K562 (cell line): ENCODE measurements around the gene TCP10L. TPM values are rescaled to one million over a fixed set of nuclear protein-coding genes. Genes with fewer than 3 reads are reported as not detected.
A peak's percentile ranks its signal among the peaks of the same experiment; 100 is the strongest.

ENCODE experiments used
- ARID4B ChIP-seq: sonication (generic); formaldehyde crosslinking; IDR thresholded peaks from 2 replicates; pipeline ENCODE4 v1.8.0; 2022; ENCODE audit warnings: mild to moderate bottlenecking, missing genetic modification reagents
- ATF1 ChIP-seq, 2 experiments: fragments of 450-650 bp in 1 of 2; IDR thresholded peaks; 2 replicates each; pipeline ENCODE4 v1.6.1; 2016; ENCODE audit warnings: missing compliant biosample characterization in 1 of 2, missing genetic modification characterization in 1 of 2
- BMI1 ChIP-seq: fragments of 150-350 bp; IDR thresholded peaks from 2 replicates; pipeline ENCODE4 v1.6.1; 2014; ENCODE audit warnings: low read length
- DEAF1 ChIP-seq: fragments of 450-650 bp; formaldehyde crosslinking; IDR thresholded peaks from 2 replicates; pipeline ENCODE4 v1.4.0; 2020; ENCODE audit warnings: mild to moderate bottlenecking, moderate library complexity
- JUN ChIP-seq, 2 experiments: sonication (generic) in 1 of 2; formaldehyde crosslinking in 1 of 2; IDR thresholded peaks; 2 replicates each; pipeline versions ENCODE4 v1.6.1 to v1.8.0; 2012 to 2022; ENCODE audit warnings: borderline replicate concordance in 2 of 2, mild to moderate bottlenecking in 2 of 2, improper control_type of control experiment in 1 of 2, low read depth in 1 of 2, low read length in 1 of 2, missing genetic modification reagents in 1 of 2
- JUND ChIP-seq, 2 experiments: IDR thresholded peaks; 2 replicates in 1 of 2; 3 replicates in 1 of 2; pipeline ENCODE4 v1.6.1; 2011; ENCODE audit warnings: borderline replicate concordance in 2 of 2, low read depth in 2 of 2, low read length in 2 of 2, improper control_type of control experiment in 1 of 2, missing biosample characterization in 1 of 2, missing genetic modification characterization in 1 of 2, missing genetic modification reagents in 1 of 2
- NR2C2 ChIP-seq, 2 experiments: fragments of 200-800 bp in 1 of 2; sonication (Bioruptor generic) in 1 of 2; sonication (generic) in 1 of 2; formaldehyde crosslinking in 1 of 2; IDR thresholded peaks; 2 replicates each; pipeline versions ENCODE4 v1.6.1 to v1.8.0; 2016 to 2022; ENCODE audit warnings: mild to moderate bottlenecking in 1 of 2, missing compliant biosample characterization in 1 of 2, missing genetic modification characterization in 1 of 2, missing genetic modification reagents in 1 of 2
- PTTG1 ChIP-seq: fragments of 450-650 bp; IDR thresholded peaks from 2 replicates; pipeline ENCODE4 v1.6.1; 2016; ENCODE audit warnings: low read depth, mild to moderate bottlenecking, missing genetic modification characterization, missing compliant biosample characterization
- RHOXF2B ChIP-seq: fragments of 250-450 bp; sonication (Bioruptor Pico); conservative IDR thresholded peaks from 2 replicates; pipeline ENCODE4 v1.5.1; 2021
- USF2 ChIP-seq: sonication (generic); formaldehyde crosslinking; IDR thresholded peaks from 2 replicates; pipeline ENCODE4 v1.5.0; 2020; ENCODE audit warnings: missing genetic modification reagents
- polyA plus RNA-seq, 8 experiments: library from polyadenylated mRNA; depleted of rRNA in 4 of 8; stranded (reverse) in 5 of 8; unstranded in 3 of 8; fragments of >200 nt; fragmentation: Nextera tagmentation in 2 of 8; fragmentation: Illumina TruSeq in 1 of 8; extraction: Ambion mirVana in 2 of 8; extraction: Trizol in 1 of 8; gene quantifications; 2 replicates each; pipeline versions ENCODE4 v1.2.1 to v1.2.3, GENCODE V29; 2011 to 2014; ENCODE audit warnings: inconsistent platforms in 1 of 8, missing spikeins in 1 of 8
- total RNA-seq, 7 experiments: library from RNA; depleted of rRNA in 6 of 7; stranded (reverse); fragments of >200 nt in 6 of 7; fragmentation: Illumina TruSeq in 2 of 7; extraction: Trizol in 2 of 7; gene quantifications; 2 replicates each; pipeline versions ENCODE4 v1.2.1 to v1.2.3, GENCODE V29; 2011 to 2021; ENCODE audit warnings: low replicate concordance in 1 of 7
- TF ChIP-seq, protein P1 (sequence below), 3 experiments: IDR thresholded peaks in 2 of 3; conservative IDR thresholded peaks in 1 of 3; 2 replicates each; pipeline ENCODE4 v1.5.1; 2011 to 2012; ENCODE audit warnings: low read length in 3 of 3, mild to moderate bottlenecking in 3 of 3, control low read depth in 2 of 3, improper control_type of control experiment in 1 of 3, inconsistent platforms in 1 of 3, low read depth in 1 of 3, mixed read lengths in 1 of 3, moderate library complexity in 1 of 3; ENCODE audit not compliant: insufficient read depth in 2 of 3
- TF ChIP-seq, protein P2 (sequence below): fragments of 450-650 bp; formaldehyde crosslinking; IDR thresholded peaks from 2 replicates; pipeline ENCODE4 v1.4.0; 2020; ENCODE audit warnings: mild to moderate bottlenecking, moderate library complexity
- TF ChIP-seq, protein P3 (sequence below): IDR thresholded peaks from 3 replicates; pipeline ENCODE4 v1.6.1; 2011; ENCODE audit warnings: borderline replicate concordance, mild to moderate bottlenecking; ENCODE audit not compliant: insufficient read length, insufficient read depth

Gene TCP10L
- total and polyA plus RNA-seq, 9 of the 15 experiments (the other 6 are each of a cell fraction or from before 2014, with no cell fraction given): 0.34 to 0.91 (median 0.56) TPM; not detected in 2

- TF ChIP-seq, protein P1, sequence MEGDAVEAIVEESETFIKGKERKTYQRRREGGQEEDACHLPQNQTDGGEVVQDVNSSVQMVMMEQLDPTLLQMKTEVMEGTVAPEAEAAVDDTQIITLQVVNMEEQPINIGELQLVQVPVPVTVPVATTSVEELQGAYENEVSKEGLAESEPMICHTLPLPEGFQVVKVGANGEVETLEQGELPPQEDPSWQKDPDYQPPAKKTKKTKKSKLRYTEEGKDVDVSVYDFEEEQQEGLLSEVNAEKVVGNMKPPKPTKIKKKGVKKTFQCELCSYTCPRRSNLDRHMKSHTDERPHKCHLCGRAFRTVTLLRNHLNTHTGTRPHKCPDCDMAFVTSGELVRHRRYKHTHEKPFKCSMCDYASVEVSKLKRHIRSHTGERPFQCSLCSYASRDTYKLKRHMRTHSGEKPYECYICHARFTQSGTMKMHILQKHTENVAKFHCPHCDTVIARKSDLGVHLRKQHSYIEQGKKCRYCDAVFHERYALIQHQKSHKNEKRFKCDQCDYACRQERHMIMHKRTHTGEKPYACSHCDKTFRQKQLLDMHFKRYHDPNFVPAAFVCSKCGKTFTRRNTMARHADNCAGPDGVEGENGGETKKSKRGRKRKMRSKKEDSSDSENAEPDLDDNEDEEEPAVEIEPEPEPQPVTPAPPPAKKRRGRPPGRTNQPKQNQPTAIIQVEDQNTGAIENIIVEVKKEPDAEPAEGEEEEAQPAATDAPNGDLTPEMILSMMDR (IDR thresholded peaks at IDR 0.05 in 2 of 3, conservative IDR thresholded peaks at IDR 0.05 in 1 of 3; ENCODE audit: insufficient read depth in 2 of 3, low read depth in 1 of 3, low read length in 3 of 3): peak; percentile 73 to 85 (median 76)
- TF ChIP-seq PTTG1 (tag): no peak
- no peak for TF ChIP-seq ATF1 (CRISPR knock-in tag; IDR thresholded peaks at IDR 0.05)
- TF ChIP-seq ATF1 (tag; IDR thresholded peaks at IDR 0.05): peak; percentile 56
- TF ChIP-seq BMI1: no peak
- no peak for TF ChIP-seq JUN (IDR thresholded peaks at IDR 0.05; ENCODE audit: borderline replicate concordance, low read depth, low read length)
- TF ChIP-seq JUN (CRISPR knock-in tag; IDR thresholded peaks at IDR 0.05; ENCODE audit: borderline replicate concordance): no peak
- TF ChIP-seq USF2 (CRISPR knock-in tag): 0 out of 2 replicates have a peak, but pooled peaks have one; percentile 2
- TF ChIP-seq, protein P2, sequence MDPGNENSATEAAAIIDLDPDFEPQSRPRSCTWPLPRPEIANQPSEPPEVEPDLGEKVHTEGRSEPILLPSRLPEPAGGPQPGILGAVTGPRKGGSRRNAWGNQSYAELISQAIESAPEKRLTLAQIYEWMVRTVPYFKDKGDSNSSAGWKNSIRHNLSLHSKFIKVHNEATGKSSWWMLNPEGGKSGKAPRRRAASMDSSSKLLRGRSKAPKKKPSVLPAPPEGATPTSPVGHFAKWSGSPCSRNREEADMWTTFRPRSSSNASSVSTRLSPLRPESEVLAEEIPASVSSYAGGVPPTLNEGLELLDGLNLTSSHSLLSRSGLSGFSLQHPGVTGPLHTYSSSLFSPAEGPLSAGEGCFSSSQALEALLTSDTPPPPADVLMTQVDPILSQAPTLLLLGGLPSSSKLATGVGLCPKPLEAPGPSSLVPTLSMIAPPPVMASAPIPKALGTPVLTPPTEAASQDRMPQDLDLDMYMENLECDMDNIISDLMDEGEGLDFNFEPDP (CRISPR knock-in tag): no peak
- TF ChIP-seq, protein P3, sequence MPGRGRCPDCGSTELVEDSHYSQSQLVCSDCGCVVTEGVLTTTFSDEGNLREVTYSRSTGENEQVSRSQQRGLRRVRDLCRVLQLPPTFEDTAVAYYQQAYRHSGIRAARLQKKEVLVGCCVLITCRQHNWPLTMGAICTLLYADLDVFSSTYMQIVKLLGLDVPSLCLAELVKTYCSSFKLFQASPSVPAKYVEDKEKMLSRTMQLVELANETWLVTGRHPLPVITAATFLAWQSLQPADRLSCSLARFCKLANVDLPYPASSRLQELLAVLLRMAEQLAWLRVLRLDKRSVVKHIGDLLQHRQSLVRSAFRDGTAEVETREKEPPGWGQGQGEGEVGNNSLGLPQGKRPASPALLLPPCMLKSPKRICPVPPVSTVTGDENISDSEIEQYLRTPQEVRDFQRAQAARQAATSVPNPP: no peak
- no peak for TF ChIP-seq NR2C2 (CRISPR knock-in tag; IDR thresholded peaks at IDR 0.05)
- peak; percentile 15; the same call in 1 of the 2 replicates for TF ChIP-seq NR2C2 (tag; IDR thresholded peaks at IDR 0.05)
- peak; percentile 45; the same call in 1 of the 2 replicates for TF ChIP-seq JUND (IDR thresholded peaks at IDR 0.05; ENCODE audit: borderline replicate concordance, low read depth, low read length)
- no peak for TF ChIP-seq JUND (tag; IDR thresholded peaks at IDR 0.05; ENCODE audit: borderline replicate concordance, low read depth, low read length)
- TF ChIP-seq DEAF1 (CRISPR knock-in tag): peak; percentile 72
- no peak for TF ChIP-seq ARID4B
- no peak for TF ChIP-seq RHOXF2B (CRISPR knock-in tag)
These were observed 22.9 kb downstream of the TCP10L start (continued) for GRCh38 chr21:32562426-32562825.
